ENCODE measurements around the gene ABI3BP.

ABI3BP gene

DNA sequence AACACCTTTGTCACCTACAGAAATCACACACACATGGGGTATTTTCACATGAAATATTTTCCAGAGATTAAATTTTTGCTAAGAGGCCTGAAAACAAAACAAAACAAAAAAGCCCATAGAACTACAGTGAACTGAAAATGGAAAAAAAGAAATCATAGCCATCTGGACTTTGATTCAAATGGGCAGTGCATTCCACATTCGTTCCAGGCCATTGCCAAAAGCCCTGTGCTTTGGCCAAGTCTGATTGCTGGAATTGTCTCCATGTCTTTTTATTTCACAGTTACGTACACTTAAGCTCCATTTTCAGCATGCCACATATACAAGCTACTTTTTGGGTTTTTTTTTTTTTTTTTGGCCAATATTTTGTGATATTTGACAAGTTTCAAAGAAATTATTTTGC, 236.8 kb downstream of the ABI3BP start:
- no peak overlapping the region for H3K4me3 ChIP-seq (ENCODE audit: low read depth, low read length)
- DNase-seq (ENCODE audit: low read depth) = no peak

DNA sequence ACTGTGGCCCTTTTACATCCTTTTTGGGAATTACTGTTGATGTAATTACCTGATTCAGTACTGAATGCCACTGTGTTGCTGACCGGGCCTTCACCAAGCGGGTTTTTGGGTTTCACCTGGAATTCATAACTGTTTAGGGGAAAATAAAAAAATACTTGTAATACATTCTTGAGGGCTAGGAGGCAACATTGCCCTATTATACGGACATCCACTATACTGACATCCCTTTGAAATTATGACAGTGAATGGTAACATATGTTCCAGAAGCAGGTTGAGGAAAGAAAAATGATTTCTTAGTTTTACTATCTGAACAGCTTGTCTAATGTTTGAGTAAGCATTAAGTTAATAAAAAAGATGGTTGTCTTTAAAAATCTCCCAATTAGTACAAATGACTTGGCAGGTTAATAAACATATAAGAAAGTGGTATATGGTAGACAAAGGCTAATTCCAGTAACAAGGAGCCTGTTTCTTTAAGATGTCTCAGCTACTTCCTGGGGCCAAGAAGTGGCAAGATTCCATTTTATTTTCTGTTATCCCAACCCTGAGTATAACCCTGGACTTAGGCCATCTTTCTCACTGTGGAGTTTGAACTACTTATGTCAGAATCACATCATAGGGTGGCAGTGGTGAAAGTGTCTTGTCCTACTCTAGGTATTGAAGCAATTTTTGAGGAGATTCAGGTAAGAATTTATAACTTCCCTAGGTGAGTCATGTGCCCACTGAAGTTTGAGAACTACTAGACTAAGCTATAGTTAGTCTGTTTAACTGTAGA, 238.5 kb downstream of the ABI3BP start:
- no peak overlapping the region for H3K4me3 ChIP-seq (ENCODE audit: low read depth, low read length)
- no peak for DNase-seq (ENCODE audit: low read depth)

GRCh38 chr3:100753846-100754245, 239.4 kb downstream of the ABI3BP start:
- no peak for DNase-seq (ENCODE audit: low read depth)
- no peak overlapping the region for H3K4me3 ChIP-seq (ENCODE audit: low read depth, low read length)

DNA sequence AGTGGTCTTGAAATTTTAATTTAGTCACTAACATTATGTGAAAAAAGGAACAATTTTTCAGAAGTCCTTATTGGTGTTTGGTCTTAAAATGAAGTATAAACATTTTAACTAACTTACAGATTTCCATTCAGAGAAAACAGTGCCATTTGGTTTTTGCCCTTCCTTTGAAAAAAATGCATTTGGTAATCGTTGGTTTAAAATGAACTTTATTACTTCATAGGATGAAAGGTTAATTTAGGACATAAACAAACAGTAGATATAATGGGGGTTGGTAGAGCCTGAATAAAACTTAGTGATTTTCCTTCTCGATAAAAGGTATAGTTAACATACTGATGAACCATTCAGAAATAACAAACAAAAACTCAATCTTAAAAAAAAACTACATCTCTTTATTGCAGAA, 244.3 kb downstream of the ABI3BP start:
- no peak for DNase-seq (ENCODE audit: low read depth)

GRCh38 chr3:100748220-100748619, 245.0 kb downstream of the ABI3BP start:
- no peak overlapping the region for H3K4me3 ChIP-seq (ENCODE audit: low read depth, low read length)
- no peak for DNase-seq (ENCODE audit: low read depth)

More for the DNA sequence above, 244.3 kb downstream of the ABI3BP start:
- H3K4me3 ChIP-seq (ENCODE audit: low read depth, low read length) = no peak overlapping the region

DNA sequence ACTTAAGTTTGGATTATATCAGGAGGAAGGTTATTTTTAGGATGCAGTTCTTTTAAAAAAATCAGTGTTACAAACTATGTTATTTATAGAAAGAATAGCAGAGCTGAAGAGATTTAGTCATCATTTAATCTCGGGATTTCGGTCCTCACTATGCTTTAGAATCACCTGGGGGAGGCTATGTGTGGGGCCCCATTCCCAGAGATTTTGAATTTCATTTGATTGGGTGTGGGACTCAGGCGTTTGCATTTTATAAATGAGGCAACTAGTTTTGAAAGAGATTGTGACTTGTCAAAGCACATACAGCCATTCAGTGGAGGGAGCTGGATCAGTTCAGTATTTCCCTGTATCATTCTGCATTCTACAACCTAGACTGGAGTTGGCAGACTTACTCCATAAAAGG, 247.1 kb downstream of the ABI3BP start:
- no peak for DNase-seq (ENCODE audit: low read depth)
- H3K4me3 ChIP-seq (ENCODE audit: low read depth, low read length) = no peak overlapping the region

GRCh38 chr3:100745617-100746016, 247.6 kb downstream of the ABI3BP start:
- H3K4me3 ChIP-seq (ENCODE audit: low read depth, low read length) = no peak overlapping the region
- DNase-seq (ENCODE audit: low read depth) = no peak

- DNase-seq (ENCODE audit: low read depth) = no peak
- H3K4me3 ChIP-seq (ENCODE audit: low read depth, low read length) = no peak overlapping the region
Measured at GRCh38 chr3:100744671-100745070, 248.6 kb downstream of the ABI3BP start.

GRCh38 chr3:100743535-100743934, 249.7 kb downstream of the ABI3BP start:
- no peak overlapping the region for H3K4me3 ChIP-seq (ENCODE audit: low read depth, low read length)
- DNase-seq (ENCODE audit: low read depth) = no peak

GRCh38 chr3:100740207-100740606, 253.0 kb downstream of the ABI3BP start:
- no peak overlapping the region for H3K4me3 ChIP-seq (ENCODE audit: low read depth, low read length)
- DNase-seq (ENCODE audit: low read depth) = no peak

DNA sequence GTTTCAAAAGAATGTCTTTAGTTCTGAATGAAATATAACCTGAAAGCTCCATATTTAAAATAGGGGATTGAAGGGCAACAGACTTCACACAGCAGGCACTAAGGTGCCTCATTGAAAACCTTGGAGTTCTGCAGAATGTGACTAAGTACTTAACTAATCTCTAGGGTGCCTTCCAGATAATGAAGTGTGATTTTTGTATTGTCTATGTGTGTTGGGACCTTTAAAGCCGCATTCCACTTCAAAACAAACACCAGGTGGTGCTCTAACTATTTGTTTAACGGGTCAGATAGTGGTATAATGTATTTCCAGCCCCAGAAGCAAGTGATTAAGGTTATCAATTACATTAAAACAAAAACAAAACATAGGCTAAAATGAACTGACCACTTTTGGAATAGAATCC, 255.9 kb downstream of the ABI3BP start:
- no peak for DNase-seq (ENCODE audit: low read depth)
- no peak overlapping the region for H3K4me3 ChIP-seq (ENCODE audit: low read depth, low read length)

DNA sequence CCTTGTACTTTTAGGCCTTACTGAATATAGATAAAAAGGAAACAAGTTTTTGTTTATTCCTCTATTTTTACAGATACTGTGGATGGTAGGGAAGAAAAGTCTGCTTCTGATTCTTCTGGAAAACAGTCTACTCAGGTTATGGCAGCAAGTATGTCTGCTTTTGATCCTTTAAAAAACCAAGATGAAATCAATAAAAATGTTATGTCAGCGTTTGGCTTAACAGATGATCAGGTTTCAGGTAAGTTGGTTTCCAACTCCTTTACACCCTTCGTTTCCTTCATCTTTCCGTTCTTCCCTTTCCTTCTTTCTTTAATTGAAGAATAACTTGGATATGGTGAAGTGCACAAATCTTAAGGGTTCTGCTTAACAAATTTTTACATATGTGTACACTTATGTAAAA, 260.8 kb downstream of the ABI3BP start:
- no peak overlapping the region for H3K4me3 ChIP-seq (ENCODE audit: low read depth, low read length)
- DNase-seq (ENCODE audit: low read depth) = no peak

DNA sequence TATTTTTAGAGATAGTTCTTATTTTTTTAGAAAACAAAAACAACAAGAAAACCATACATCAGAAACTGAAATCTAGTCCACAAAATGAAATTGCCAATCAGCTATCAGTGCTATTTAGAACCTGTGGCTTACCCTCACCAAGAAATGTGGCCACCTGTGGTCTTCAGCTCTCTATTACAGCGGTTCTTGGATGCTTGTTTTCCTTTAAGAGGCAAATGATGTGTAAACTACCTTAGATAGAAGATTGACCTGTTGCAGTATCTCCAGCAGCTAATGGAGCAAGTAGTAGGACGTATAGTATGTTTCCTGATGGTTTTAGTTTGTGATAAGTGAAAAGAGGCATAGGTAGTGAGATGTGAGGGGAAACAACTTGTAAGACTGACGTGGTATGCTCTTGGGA, 262.7 kb downstream of the ABI3BP start:
- no peak overlapping the region for H3K4me3 ChIP-seq (ENCODE audit: low read depth, low read length)
- DNase-seq (ENCODE audit: low read depth) = no peak

GRCh38 chr3:100726706-100727105, 266.5 kb downstream of the ABI3BP start:
- DNase-seq (ENCODE audit: low read depth) = no peak
- H3K4me3 ChIP-seq (ENCODE audit: low read depth, low read length) = no peak overlapping the region

DNA sequence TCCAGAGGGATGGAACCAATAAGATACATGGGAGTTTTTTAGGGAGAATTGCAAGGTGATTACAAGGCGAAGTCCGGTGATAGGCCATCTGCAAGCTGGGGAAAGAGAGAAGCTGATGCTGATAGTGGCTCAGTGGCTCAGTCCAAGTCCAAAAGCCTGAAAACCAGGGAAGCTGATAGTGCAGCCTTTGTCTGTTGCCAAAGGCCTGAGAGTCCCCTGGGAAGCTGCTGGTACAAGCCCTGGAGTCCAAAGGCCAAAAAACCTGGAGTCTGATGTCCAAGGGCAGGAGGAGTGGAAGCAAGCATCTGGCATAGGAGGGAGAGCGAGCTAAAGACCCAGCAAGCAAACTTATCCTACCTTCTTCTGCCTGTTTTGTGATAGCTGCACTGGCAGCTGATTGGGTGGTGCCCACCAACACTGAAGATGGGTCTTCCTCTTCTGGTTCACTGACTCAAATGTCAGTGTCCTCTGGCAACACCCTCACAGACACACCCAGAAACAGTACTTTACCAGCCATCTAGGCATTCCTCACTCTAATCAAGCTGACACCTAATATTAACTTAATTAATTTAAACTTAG, 267.2 kb downstream of the ABI3BP start:
- H3K4me3 ChIP-seq (ENCODE audit: low read depth, low read length) = no peak overlapping the region

DNA sequence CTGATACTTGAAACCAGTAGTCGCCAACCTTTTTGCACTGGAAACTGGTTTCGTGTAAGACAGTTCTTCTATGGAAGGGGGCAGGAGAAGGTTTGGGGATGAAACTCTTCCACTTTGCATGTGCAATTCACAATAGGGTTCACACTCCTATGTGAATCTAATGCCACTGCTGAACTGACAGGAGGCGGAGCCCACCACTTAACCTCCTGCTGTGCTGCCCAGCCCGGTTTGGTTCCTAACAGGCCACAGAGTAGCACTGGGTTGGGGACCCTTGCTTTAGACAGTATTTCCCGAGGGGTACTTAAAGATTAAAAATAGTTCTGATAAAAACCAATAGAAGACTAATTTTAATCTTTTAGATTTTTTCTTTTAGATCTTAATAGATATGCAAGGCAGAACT, 272.8 kb downstream of the ABI3BP start:
- H3K4me3 ChIP-seq (ENCODE audit: low read depth, low read length) = no peak overlapping the region
- DNase-seq (ENCODE audit: low read depth) = no peak

More for the DNA sequence above, 267.2 kb downstream of the ABI3BP start:
- DNase-seq (ENCODE audit: low read depth) = no peak

DNA sequence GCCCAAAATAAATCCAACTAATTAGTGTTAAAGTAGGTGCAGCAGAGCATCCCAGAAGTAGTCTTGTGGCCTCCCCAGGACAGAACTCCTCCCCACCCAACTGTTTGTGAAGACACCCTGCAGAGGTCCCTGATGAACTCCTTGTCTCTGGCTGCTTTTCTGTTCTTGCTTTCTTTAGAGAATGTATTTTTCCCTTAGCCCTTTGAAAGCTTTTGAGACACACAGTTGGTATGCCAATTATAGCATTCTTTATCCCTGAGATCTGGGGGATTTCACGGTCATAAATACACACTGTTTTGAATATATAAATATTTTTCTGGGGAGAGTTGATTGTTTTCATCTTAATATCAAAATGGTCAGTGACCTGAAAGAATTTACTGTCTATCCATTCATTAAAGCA, 274.1 kb downstream of the ABI3BP start:
- DNase-seq (ENCODE audit: low read depth) = no peak
- no peak overlapping the region for H3K4me3 ChIP-seq (ENCODE audit: low read depth, low read length)

- DNase-seq (ENCODE audit: low read depth) = no peak
Measured at GRCh38 chr3:100717637-100718487, 275.4 kb downstream of the ABI3BP start.

GRCh38 chr3:100717063-100717462, 276.2 kb downstream of the ABI3BP start:
- H3K4me3 ChIP-seq (ENCODE audit: low read depth, low read length) = no peak overlapping the region
- no peak for DNase-seq (ENCODE audit: low read depth)

More at GRCh38 chr3:100717637-100718487, 275.4 kb downstream of the ABI3BP start:
- H3K4me3 ChIP-seq (ENCODE audit: low read depth, low read length) = no peak overlapping the region

- H3K4me3 ChIP-seq (ENCODE audit: low read depth, low read length) = no peak overlapping the region
Measured at GRCh38 chr3:100715176-100715575, 278.0 kb downstream of the ABI3BP start.

More at GRCh38 chr3:100715176-100715575, 278.0 kb downstream of the ABI3BP start:
- no peak for DNase-seq (ENCODE audit: low read depth)

Data from skeletal muscle cell (primary cell).